Regular cardiac myocyte (primary cell): ENCODE measurements around the gene BEND4. TPM values are rescaled to one million over a fixed set of nuclear protein-coding genes. Genes with fewer than 3 reads are reported as not detected.

Experiments used
- total RNA-seq: library from RNA; depleted of rRNA; stranded (reverse); fragments of >200 nt; gene quantifications from 2 replicates; pipeline ENCODE4 v1.2.3, GENCODE V29; 2014

BEND4 gene
- total RNA-seq: not detected in 2 replicates

GRCh38 chr4:42152507-42153504 is at the start of gene BEND4:
Gene BEND4, minus strand, starts transcription at chr4:42152655. Its CDS starts 512 bp downstream, at chr4:42152143.

Other genes starting within 250 kb of the BEND4 start
- 38.6 and 49.3 TPM in 2 replicates for gene TMEM33, start 217.2 kb downstream of the BEND4 start, total RNA-seq
- under 0.01 and 0.19 TPM in 2 replicates for gene DCAF4L1, start 170.9 kb downstream of the BEND4 start, total RNA-seq
- 76.3 and 87.1 TPM in 2 replicates for gene SLC30A9, start 162.1 kb downstream of the BEND4 start, total RNA-seq
- 0.38 and 1.7 TPM in 2 replicates for gene SHISA3, start 244.8 kb upstream of the BEND4 start, total RNA-seq